Middle frontal gyrus (tissue), 1 donor: ENCODE data around the gene DENND6A.
"Not testable (repeated sequence)": the region's sequence is repeated elsewhere in the genome, so short reads cannot be mapped to it uniquely, and the experiment has no call there.

Source experiments
- DNase-seq: peaks from one replicate; pipeline ENCODE4 v3.0.0-alpha.2; 2015; ENCODE audit warnings: low spot score; ENCODE audit errors: extremely low spot score

Gene DENND6A

GRCh38 chr3:57696801-57697321, 4.0 kb upstream of the DENND6A start:
- DNase-seq = no peak

GRCh38 chr3:57694146-57694545, 1.3 kb upstream of the DENND6A start:
- no peak for DNase-seq

GRCh38 chr3:57692133-57692395, 813 bp downstream of the DENND6A start:
- not testable (repeated sequence) for DNase-seq

- DNase-seq = no peak
These were observed 1.3 kb downstream of the DENND6A start for GRCh38 chr3:57691411-57692132.

- DNase-seq = no peak
These were observed 3.4 kb downstream of the DENND6A start for GRCh38 chr3:57689367-57690053.

- DNase-seq = no peak
These were observed 4.6 kb downstream of the DENND6A start for GRCh38 chr3:57688291-57688690.

- DNase-seq = no peak
These were observed 9.6 kb downstream of the DENND6A start for GRCh38 chr3:57683286-57683685.

- DNase-seq = no peak
These were observed 10.6 kb downstream of the DENND6A start for GRCh38 chr3:57682284-57682683.

- no peak for DNase-seq
These were observed 11.2 kb downstream of the DENND6A start for GRCh38 chr3:57681691-57682090.

- no peak for DNase-seq
These were observed 12.8 kb downstream of the DENND6A start for GRCh38 chr3:57680046-57680445.

GRCh38 chr3:57675530-57675929, 17.3 kb downstream of the DENND6A start:
- DNase-seq = no peak

GRCh38 chr3:57673156-57673555, 19.7 kb downstream of the DENND6A start:
- DNase-seq = no peak

- no peak for DNase-seq
These were observed 22.3 kb downstream of the DENND6A start for GRCh38 chr3:57670543-57670942.

GRCh38 chr3:57661404-57661803, 31.5 kb downstream of the DENND6A start:
- no peak for DNase-seq

GRCh38 chr3:57659806-57660439, 33.0 kb downstream of the DENND6A start:
- DNase-seq = no peak

- no peak for DNase-seq
These were observed 33.7 kb downstream of the DENND6A start for GRCh38 chr3:57659004-57659673.

- no peak for DNase-seq
These were observed 34.3 kb downstream of the DENND6A start for GRCh38 chr3:57658536-57658935.

GRCh38 chr3:57655727-57656126, 37.1 kb downstream of the DENND6A start:
- DNase-seq = no peak

- no peak for DNase-seq
These were observed 38.6 kb downstream of the DENND6A start for GRCh38 chr3:57654267-57654666.

GRCh38 chr3:57652203-57652602, 40.7 kb downstream of the DENND6A start:
- DNase-seq = no peak

GRCh38 chr3:57647292-57647940, 45.5 kb downstream of the DENND6A start:
- no peak for DNase-seq
